GM23338 (cell line): ENCODE measurements around the gene ITPRID2. TPM values are rescaled to one million over a fixed set of nuclear protein-coding genes. Genes with fewer than 3 reads are reported as not detected.

Source experiments
- ATAC-seq: fragments of 200-7000 bp; cut with Tn5 transposase; 3 replicates; pipeline ENCODE4 v1.9.1; 2020
- DNase-seq: peaks from one replicate; pipeline ENCODE4 v3.0.0-alpha.2; 2015; ENCODE audit warnings: low spot score
- H2AFZ ChIP-seq: fragments of 200-600 bp; sonication (generic); 2 replicates; pipeline ENCODE4 v1.8.0; 2016; ENCODE audit warnings: antibody characterized with exemption, mild to moderate bottlenecking, moderate library complexity
- H3F3A ChIP-seq: fragments of 200-600 bp; sonication (generic); replicated peaks from 2 replicates; pipeline ENCODE4 v1.8.0; 2017; ENCODE audit warnings: antibody characterized with exemption, mixed run types, low read depth
- H3K27ac ChIP-seq: fragments of 200-600 bp; sonication (generic); 2 replicates; pipeline ENCODE4 v1.6.1; 2016; ENCODE audit warnings: low read depth
- H3K27me3 ChIP-seq: fragments of 200-600 bp; sonication (generic); 2 replicates; pipeline ENCODE4 v1.8.0; 2016; ENCODE audit warnings: mild to moderate bottlenecking, mixed run types, moderate library complexity; ENCODE audit not compliant: insufficient read depth
- H3K36me3 ChIP-seq: fragments of 200-600 bp; sonication (generic); 2 replicates; pipeline ENCODE4 v1.8.0; 2016; ENCODE audit warnings: mild to moderate bottlenecking; ENCODE audit not compliant: insufficient read depth
- H3K4me1 ChIP-seq: fragments of 200-600 bp; sonication (generic); 2 replicates; pipeline ENCODE4 v1.8.0; 2016; ENCODE audit warnings: mild to moderate bottlenecking, moderate library complexity; ENCODE audit not compliant: insufficient read depth
- H3K4me2 ChIP-seq: fragments of 200-600 bp; sonication (generic); 2 replicates; pipeline ENCODE4 v1.7.1; 2017; ENCODE audit warnings: mixed run types
- H3K4me3 ChIP-seq: fragments of 200-600 bp; sonication (generic); 2 replicates; pipeline ENCODE4 v1.6.1; 2016; ENCODE audit warnings: mixed run types
- H3K79me2 ChIP-seq: fragments of 200-600 bp; sonication (generic); replicated peaks from 2 replicates; pipeline ENCODE4 v1.8.0; 2017; ENCODE audit warnings: mild to moderate bottlenecking; ENCODE audit not compliant: insufficient read depth
- H3K9me2 ChIP-seq: fragments of 200-600 bp; sonication (generic); 2 replicates; pipeline ENCODE4 v1.8.0; 2017; ENCODE audit not compliant: insufficient read depth
- H4K20me1 ChIP-seq: fragments of 200-600 bp; sonication (generic); replicated peaks from 2 replicates; pipeline ENCODE4 v1.8.0; 2017; ENCODE audit warnings: mild to moderate bottlenecking; ENCODE audit not compliant: insufficient read depth
- H3K27ac Mint-ChIP-seq: 2 replicates; pipeline ENCODE4 v1.8.0; 2020; ENCODE audit warnings: inconsistent platforms, mild to moderate bottlenecking, moderate library complexity, mixed read lengths
- H3K27me3 Mint-ChIP-seq: 3 replicates; pipeline ENCODE4 v1.8.0; 2022; ENCODE audit warnings: low read depth, mild to moderate bottlenecking, moderate library complexity, mixed read lengths, inconsistent platforms; ENCODE audit not compliant: insufficient read depth, poor library complexity
- H3K36me3 Mint-ChIP-seq: 3 replicates; pipeline ENCODE4 v1.8.0; 2021; ENCODE audit warnings: low read depth, mild to moderate bottlenecking, inconsistent platforms, moderate library complexity, mixed read lengths
- H3K4me1 Mint-ChIP-seq: 3 replicates; pipeline ENCODE4 v1.8.0; 2020; ENCODE audit warnings: mild to moderate bottlenecking, inconsistent platforms, mixed read lengths
- H3K4me3 Mint-ChIP-seq: 3 replicates; pipeline ENCODE4 v1.8.0; 2021; ENCODE audit warnings: moderate library complexity, mild to moderate bottlenecking, inconsistent platforms, mixed read lengths
- H3K9me3 Mint-ChIP-seq: 3 replicates; pipeline ENCODE4 v1.8.0; 2020; ENCODE audit warnings: moderate library complexity, mild to moderate bottlenecking, inconsistent platforms, mixed read lengths
- CREB1 ChIP-seq: fragments of 250-450 bp; sonication (Bioruptor Pico); IDR thresholded peaks from 2 replicates; pipeline ENCODE4 v1.5.0; 2020; ENCODE audit warnings: low read depth, mild to moderate bottlenecking, moderate library complexity
- CTCF ChIP-seq, 2 experiments: fragments of 200-600 bp in 1 of 2; sonication (generic) in 1 of 2; conservative IDR thresholded peaks; 2 replicates each; pipeline versions ENCODE4 v1.5.1 to v1.6.1; 2016 to 2017; ENCODE audit warnings: antibody characterized with exemption in 2 of 2, low read depth in 2 of 2, mild to moderate bottlenecking in 2 of 2, moderate library complexity in 1 of 2
- ETS1 ChIP-seq: IDR thresholded peaks from 2 replicates; pipeline ENCODE4 v1.6.1; 2016; ENCODE audit warnings: antibody characterized with exemption
- EZH2 ChIP-seq: fragments of 200-600 bp; sonication (generic); IDR thresholded peaks from one replicate; pipeline ENCODE4 v1.8.0; 2017; ENCODE audit warnings: antibody characterized with exemption, mild to moderate bottlenecking, low read depth; ENCODE audit not compliant: unreplicated experiment
- EZH2phosphoT487 ChIP-seq: fragments of 200-600 bp; sonication (generic); IDR thresholded peaks from one replicate; pipeline ENCODE4 v1.8.1; 2018; ENCODE audit warnings: antibody characterized with exemption; ENCODE audit not compliant: unreplicated experiment
- JUNB ChIP-seq: IDR thresholded peaks from one replicate; pipeline ENCODE4 v1.6.1; 2016; ENCODE audit warnings: antibody characterized with exemption; ENCODE audit not compliant: unreplicated experiment
- NANOG ChIP-seq: IDR thresholded peaks from 2 replicates; pipeline ENCODE4 v1.6.1; 2016; ENCODE audit warnings: antibody characterized with exemption, borderline replicate concordance
- POLR2AphosphoS5 ChIP-seq: IDR thresholded peaks from 2 replicates; pipeline ENCODE4 v1.6.1; 2016; ENCODE audit warnings: antibody characterized with exemption, low read depth
- STAT1 ChIP-seq: IDR thresholded peaks from one replicate; pipeline ENCODE4 v1.6.1; 2016; ENCODE audit warnings: antibody characterized with exemption; ENCODE audit not compliant: unreplicated experiment
- ZNF114 ChIP-seq: fragments of 250-450 bp; sonication (Bioruptor Pico); IDR thresholded peaks from 2 replicates; pipeline ENCODE4 v1.5.0; 2020; ENCODE audit warnings: mild to moderate bottlenecking, moderate library complexity
- ZNF331 ChIP-seq: fragments of 250-450 bp; sonication (Bioruptor Pico); IDR thresholded peaks from 2 replicates; pipeline ENCODE4 v1.5.0; 2020; ENCODE audit warnings: low read depth, mild to moderate bottlenecking, moderate library complexity
- polyA plus RNA-seq: library from polyadenylated mRNA; unstranded; fragments of >200 nt; fragmentation: Nextera tagmentation; extraction: Ambion mirVana; gene quantifications from 2 replicates; pipeline ENCODE4 v1.2.1, GENCODE V29; 2016
- total RNA-seq: library from RNA; depleted of rRNA; stranded (reverse); fragments of >200 nt; shearing (Covaris generic); gene quantifications from 2 replicates; pipeline ENCODE4 v1.2.3, GENCODE V29; 2014
- TF ChIP-seq, protein P1 (sequence below): fragments of 250-450 bp; sonication (Bioruptor Pico); IDR thresholded peaks from 2 replicates; pipeline ENCODE4 v1.5.0; 2020; ENCODE audit warnings: mild to moderate bottlenecking, moderate library complexity
- TF ChIP-seq, protein P2 (sequence below): IDR thresholded peaks from one replicate; pipeline ENCODE4 v1.6.1; 2018; ENCODE audit warnings: antibody characterized with exemption; ENCODE audit not compliant: unreplicated experiment

ITPRID2 gene
- total and polyA plus RNA-seq, 2 experiments from 2014 or later, result 4.4 to 12.0 TPM

- Histone ChIP-seq H3K79me2 (no peaks in the 10 kb centered on the region), H3F3A (no peaks in the 10 kb centered on the region), H2AFZ (no peak overlapping the region), H3K4me2 (no peak overlapping the region), H3K9me2 (no peaks in the 10 kb centered on the region), H4K20me1 (no peaks in the 10 kb centered on the region), H3K4me3 (no peak overlapping the region), H3K36me3 (no peaks in the 10 kb centered on the region), H3K27ac (no peak overlapping the region), H3K27me3 (peaks cover 24% of the 10 kb centered on the region), H3K4me1 (0 out of 2 replicates have a peak, but pooled peaks cover 8% of the 10 kb centered on the region)
- H3K36me3 Mint-ChIP-seq, result peaks cover 4% of the 10 kb centered on the region; the same call in 2 of the 3 replicates
- H3K4me1 Mint-ChIP-seq, result peaks cover 17% of the 10 kb centered on the region
- no peak overlapping the region for H3K27ac Mint-ChIP-seq
- H3K4me3 Mint-ChIP-seq, result no peak overlapping the region
- no peaks in the 10 kb centered on the region for H3K9me3 Mint-ChIP-seq
- peaks cover 7% of the 10 kb centered on the region for H3K27me3 Mint-ChIP-seq
- ATAC-seq (no peak), DNase-seq (no peak)
- TF ChIP-seq EZH2 (no peak), ZNF114 (CRISPR knock-in tag) (no peak), ZNF331 (CRISPR knock-in tag) (no peak), JUNB (no peak), CREB1 (CRISPR knock-in tag) (no peak), POLR2AphosphoS5 (no peak), EZH2phosphoT487 (no peak), CTCF (conservative IDR thresholded peaks at IDR 0.05; ENCODE audit: low read depth in 2 of 2) (no peak), NANOG (no peak), ETS1 (no peak), STAT1 (no peak)
- TF ChIP-seq, protein P1, sequence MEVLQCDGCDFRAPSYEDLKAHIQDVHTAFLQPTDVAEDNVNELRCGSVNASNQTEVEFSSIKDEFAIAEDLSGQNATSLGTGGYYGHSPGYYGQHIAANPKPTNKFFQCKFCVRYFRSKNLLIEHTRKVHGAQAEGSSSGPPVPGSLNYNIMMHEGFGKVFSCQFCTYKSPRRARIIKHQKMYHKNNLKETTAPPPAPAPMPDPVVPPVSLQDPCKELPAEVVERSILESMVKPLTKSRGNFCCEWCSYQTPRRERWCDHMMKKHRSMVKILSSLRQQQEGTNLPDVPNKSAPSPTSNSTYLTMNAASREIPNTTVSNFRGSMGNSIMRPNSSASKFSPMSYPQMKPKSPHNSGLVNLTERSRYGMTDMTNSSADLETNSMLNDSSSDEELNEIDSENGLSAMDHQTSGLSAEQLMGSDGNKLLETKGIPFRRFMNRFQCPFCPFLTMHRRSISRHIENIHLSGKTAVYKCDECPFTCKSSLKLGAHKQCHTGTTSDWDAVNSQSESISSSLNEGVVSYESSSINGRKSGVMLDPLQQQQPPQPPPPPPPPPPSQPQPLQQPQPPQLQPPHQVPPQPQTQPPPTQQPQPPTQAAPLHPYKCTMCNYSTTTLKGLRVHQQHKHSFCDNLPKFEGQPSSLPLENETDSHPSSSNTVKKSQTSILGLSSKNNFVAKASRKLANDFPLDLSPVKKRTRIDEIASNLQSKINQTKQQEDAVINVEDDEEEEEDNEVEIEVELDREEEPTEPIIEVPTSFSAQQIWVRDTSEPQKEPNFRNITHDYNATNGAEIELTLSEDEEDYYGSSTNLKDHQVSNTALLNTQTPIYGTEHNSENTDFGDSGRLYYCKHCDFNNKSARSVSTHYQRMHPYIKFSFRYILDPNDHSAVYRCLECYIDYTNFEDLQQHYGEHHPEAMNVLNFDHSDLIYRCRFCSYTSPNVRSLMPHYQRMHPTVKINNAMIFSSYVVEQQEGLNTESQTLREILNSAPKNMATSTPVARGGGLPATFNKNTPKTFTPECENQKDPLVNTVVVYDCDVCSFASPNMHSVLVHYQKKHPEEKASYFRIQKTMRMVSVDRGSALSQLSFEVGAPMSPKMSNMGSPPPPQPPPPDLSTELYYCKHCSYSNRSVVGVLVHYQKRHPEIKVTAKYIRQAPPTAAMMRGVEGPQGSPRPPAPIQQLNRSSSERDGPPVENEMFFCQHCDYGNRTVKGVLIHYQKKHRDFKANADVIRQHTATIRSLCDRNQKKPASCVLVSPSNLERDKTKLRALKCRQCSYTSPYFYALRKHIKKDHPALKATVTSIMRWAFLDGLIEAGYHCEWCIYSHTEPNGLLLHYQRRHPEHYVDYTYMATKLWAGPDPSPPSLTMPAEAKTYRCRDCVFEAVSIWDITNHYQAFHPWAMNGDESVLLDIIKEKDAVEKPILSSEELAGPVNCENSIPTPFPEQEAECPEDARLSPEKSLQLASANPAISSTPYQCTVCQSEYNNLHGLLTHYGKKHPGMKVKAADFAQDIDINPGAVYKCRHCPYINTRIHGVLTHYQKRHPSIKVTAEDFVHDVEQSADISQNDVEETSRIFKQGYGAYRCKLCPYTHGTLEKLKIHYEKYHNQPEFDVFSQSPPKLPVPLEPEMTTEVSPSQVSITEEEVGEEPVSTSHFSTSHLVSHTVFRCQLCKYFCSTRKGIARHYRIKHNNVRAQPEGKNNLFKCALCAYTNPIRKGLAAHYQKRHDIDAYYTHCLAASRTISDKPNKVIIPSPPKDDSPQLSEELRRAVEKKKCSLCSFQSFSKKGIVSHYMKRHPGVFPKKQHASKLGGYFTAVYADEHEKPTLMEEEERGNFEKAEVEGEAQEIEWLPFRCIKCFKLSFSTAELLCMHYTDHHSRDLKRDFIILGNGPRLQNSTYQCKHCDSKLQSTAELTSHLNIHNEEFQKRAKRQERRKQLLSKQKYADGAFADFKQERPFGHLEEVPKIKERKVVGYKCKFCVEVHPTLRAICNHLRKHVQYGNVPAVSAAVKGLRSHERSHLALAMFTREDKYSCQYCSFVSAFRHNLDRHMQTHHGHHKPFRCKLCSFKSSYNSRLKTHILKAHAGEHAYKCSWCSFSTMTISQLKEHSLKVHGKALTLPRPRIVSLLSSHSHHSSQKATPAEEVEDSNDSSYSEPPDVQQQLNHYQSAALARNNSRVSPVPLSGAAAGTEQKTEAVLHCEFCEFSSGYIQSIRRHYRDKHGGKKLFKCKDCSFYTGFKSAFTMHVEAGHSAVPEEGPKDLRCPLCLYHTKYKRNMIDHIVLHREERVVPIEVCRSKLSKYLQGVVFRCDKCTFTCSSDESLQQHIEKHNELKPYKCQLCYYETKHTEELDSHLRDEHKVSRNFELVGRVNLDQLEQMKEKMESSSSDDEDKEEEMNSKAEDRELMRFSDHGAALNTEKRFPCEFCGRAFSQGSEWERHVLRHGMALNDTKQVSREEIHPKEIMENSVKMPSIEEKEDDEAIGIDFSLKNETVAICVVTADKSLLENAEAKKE (CRISPR knock-in tag), result no peak
- TF ChIP-seq, protein P2, sequence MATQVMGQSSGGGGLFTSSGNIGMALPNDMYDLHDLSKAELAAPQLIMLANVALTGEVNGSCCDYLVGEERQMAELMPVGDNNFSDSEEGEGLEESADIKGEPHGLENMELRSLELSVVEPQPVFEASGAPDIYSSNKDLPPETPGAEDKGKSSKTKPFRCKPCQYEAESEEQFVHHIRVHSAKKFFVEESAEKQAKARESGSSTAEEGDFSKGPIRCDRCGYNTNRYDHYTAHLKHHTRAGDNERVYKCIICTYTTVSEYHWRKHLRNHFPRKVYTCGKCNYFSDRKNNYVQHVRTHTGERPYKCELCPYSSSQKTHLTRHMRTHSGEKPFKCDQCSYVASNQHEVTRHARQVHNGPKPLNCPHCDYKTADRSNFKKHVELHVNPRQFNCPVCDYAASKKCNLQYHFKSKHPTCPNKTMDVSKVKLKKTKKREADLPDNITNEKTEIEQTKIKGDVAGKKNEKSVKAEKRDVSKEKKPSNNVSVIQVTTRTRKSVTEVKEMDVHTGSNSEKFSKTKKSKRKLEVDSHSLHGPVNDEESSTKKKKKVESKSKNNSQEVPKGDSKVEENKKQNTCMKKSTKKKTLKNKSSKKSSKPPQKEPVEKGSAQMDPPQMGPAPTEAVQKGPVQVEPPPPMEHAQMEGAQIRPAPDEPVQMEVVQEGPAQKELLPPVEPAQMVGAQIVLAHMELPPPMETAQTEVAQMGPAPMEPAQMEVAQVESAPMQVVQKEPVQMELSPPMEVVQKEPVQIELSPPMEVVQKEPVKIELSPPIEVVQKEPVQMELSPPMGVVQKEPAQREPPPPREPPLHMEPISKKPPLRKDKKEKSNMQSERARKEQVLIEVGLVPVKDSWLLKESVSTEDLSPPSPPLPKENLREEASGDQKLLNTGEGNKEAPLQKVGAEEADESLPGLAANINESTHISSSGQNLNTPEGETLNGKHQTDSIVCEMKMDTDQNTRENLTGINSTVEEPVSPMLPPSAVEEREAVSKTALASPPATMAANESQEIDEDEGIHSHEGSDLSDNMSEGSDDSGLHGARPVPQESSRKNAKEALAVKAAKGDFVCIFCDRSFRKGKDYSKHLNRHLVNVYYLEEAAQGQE, result no peak
Observed at GRCh38 chr2:181894381-181894780, 2.9 kb downstream of the ITPRID2 start.
